ENCODE measurements around the gene YWHAH. TPM values are rescaled to one million over a fixed set of nuclear protein-coding genes. Genes with fewer than 3 reads are reported as not detected.

YWHAH gene
- polyA plus RNA-seq, 1 experiment = 118 TPM

GRCh38 chr22:31954535-31955523, 10.5 kb downstream of the YWHAH start:
- Histone ChIP-seq H3K4me3 (ENCODE audit: low read depth, low read length) (no peak overlapping the region), H3K27ac (ENCODE audit: low read depth, low read length) (no peak overlapping the region), H3K27me3 (ENCODE audit: control insufficient read depth, insufficient read depth, low read length) (no peaks in the 10 kb centered on the region), H3K9me3 (ENCODE audit: control insufficient read depth, insufficient read depth, low read length) (no peaks in the 10 kb centered on the region)
- POLR2A ChIA-PET = interaction anchor here (0.6 kb wide), 1 partner anchor 143 kb away, joined by 3 read pairs; no protein-coding TSS in a partner anchor
- TF ChIP-seq CTCF (IDR thresholded peaks at IDR 0.05; ENCODE audit: low read depth, low read length) = no peak
- CTCF ChIA-PET = interaction anchor here (0.5 to 7.5 kb wide), 3 partner anchors 16 to 166 kb away, joined by 3 to 40 read pairs (median 3); no protein-coding TSS in a partner anchor
- DNase-seq (ENCODE audit: low read depth, low spot score) = no peak

- POLR2A ChIA-PET = no interaction called here
- H3K4me3 ChIP-seq (ENCODE audit: low read depth, low read length) = no peak overlapping the region
- DNase-seq (ENCODE audit: low read depth, low spot score) = no peak
- H3K9me3 ChIP-seq (ENCODE audit: control insufficient read depth, insufficient read depth, low read length) = no peaks in the 10 kb centered on the region
- CTCF ChIA-PET = interaction anchor here (7.5 kb wide), 1 partner anchor 14 kb away, joined by 40 read pairs; no protein-coding TSS in a partner anchor
- no peaks in the 10 kb centered on the region for H3K27me3 ChIP-seq (ENCODE audit: control insufficient read depth, insufficient read depth, low read length)
- no peak overlapping the region for H3K27ac ChIP-seq (ENCODE audit: low read depth, low read length)
- TF ChIP-seq CTCF (IDR thresholded peaks at IDR 0.05; ENCODE audit: low read depth, low read length) = no peak
Measured at GRCh38 chr22:31956360-31956759, 12.0 kb downstream of the YWHAH start.

- no peak for DNase-seq (ENCODE audit: low read depth, low spot score)
- CTCF ChIA-PET = interaction anchor here (1.0 to 7.5 kb wide), 2 partner anchors 12 to 402 kb away, joined by 3 to 40 read pairs; no protein-coding TSS in a partner anchor
- H3K27me3 ChIP-seq (ENCODE audit: control insufficient read depth, insufficient read depth, low read length) = no peaks in the 10 kb centered on the region
- no peaks in the 10 kb centered on the region for H3K9me3 ChIP-seq (ENCODE audit: control insufficient read depth, insufficient read depth, low read length)
- no peak overlapping the region for H3K27ac ChIP-seq (ENCODE audit: low read depth, low read length)
- H3K4me3 ChIP-seq (ENCODE audit: low read depth, low read length) = no peak overlapping the region
- POLR2A ChIA-PET = no interaction called here
- no peak for TF ChIP-seq CTCF (IDR thresholded peaks at IDR 0.05; ENCODE audit: low read depth, low read length)
Measured at GRCh38 chr22:31957970-31958594, 13.7 kb downstream of the YWHAH start.

GRCh38 chr22:31958625-31959239, 14.4 kb downstream of the YWHAH start:
- CTCF ChIA-PET = interaction anchor here (0.9 to 7.5 kb wide), 3 partner anchors 12 to 402 kb away, joined by 3 to 40 read pairs (median 3); no protein-coding TSS in a partner anchor
- TF ChIP-seq CTCF (IDR thresholded peaks at IDR 0.05; ENCODE audit: low read depth, low read length) = no peak
- Histone ChIP-seq H3K9me3 (ENCODE audit: control insufficient read depth, insufficient read depth, low read length) (no peaks in the 10 kb centered on the region), H3K4me3 (ENCODE audit: low read depth, low read length) (no peak overlapping the region), H3K27ac (ENCODE audit: low read depth, low read length) (no peak overlapping the region), H3K27me3 (ENCODE audit: control insufficient read depth, insufficient read depth, low read length) (no peaks in the 10 kb centered on the region)
- no peak for DNase-seq (ENCODE audit: low read depth, low spot score)
- POLR2A ChIA-PET = no interaction called here

Measured in AG04450 (cell line).